ENCODE data around the gene RING1. TPM values are rescaled to one million over a fixed set of nuclear protein-coding genes. Genes with fewer than 3 reads are reported as not detected.

RING1 gene
- total RNA-seq, 1 experiment from 2014 or later, result 31.0 TPM

DNA sequence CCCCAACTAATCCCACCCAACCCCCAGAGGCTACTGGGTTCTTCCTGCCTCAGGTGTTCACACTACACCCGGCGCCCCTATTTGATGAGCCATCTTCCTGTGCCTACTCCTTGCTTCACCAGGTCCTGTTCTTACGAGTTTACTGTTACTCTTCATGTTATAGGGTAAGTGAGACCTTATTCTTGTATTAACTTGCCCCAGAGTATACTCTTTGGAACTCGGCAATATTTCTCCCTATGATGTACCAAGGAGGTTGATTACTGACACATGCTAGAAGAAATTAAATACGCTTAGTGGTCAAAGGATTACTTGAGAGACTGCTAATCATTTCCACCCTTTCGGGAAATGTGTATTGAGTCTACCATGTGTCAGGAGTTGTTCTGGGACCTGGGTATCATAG is 8.9 kb downstream of the RING1 start:
- no peak overlapping the region; a peak in 2 of 7 replicates for H3K27ac Mint-ChIP-seq
- H3K4me2 ChIP-seq (ENCODE audit: insufficient read depth, insufficient read length, low read length), result no peak overlapping the region
- no peaks in the 10 kb centered on the region for H3K4me1 ChIP-seq (ENCODE audit: insufficient read depth, low read length)
- no peak for DNase-seq
- no peak overlapping the region for H4K91ac ChIP-seq (ENCODE audit: insufficient read length, low read depth, low read length)
- no peak overlapping the region for H3K14ac ChIP-seq (ENCODE audit: insufficient read depth, low read length)
- peak overlapping the region in 1 of 2 experiments; percentile 26; a peak in 1 of 5 replicates for H3K4me3 Mint-ChIP-seq
- H3K9ac ChIP-seq (ENCODE audit: extremely low read depth, insufficient read length, low read length), result no peak overlapping the region
- no peak overlapping the region for H3K4ac ChIP-seq (ENCODE audit: low read depth, low read length)
- peaks cover 11% of the 10 kb centered on the region for H3K23me2 ChIP-seq (ENCODE audit: insufficient read length, low read depth, low read length, poor library complexity, severe bottlenecking)
- H3K27me3 ChIP-seq (ENCODE audit: insufficient read depth, low read length), result peaks cover 59% of the 10 kb centered on the region
- no peak overlapping the region for H3K18ac ChIP-seq (ENCODE audit: insufficient read length, low read depth, low read length)
- H2BK5ac ChIP-seq (ENCODE audit: insufficient read length, low read length), result no peak overlapping the region
- H2BK120ac ChIP-seq (ENCODE audit: low read depth, low read length, poor library complexity, severe bottlenecking), result no peak overlapping the region
- no peak overlapping the region for H3K23ac ChIP-seq (ENCODE audit: insufficient read length, low read depth, low read length)
- H3K36me3 Mint-ChIP-seq (ENCODE audit: insufficient read depth in 1 of 3, low read depth in 3 of 3), result peaks cover 0 to 2% (median 0%) of the 10 kb centered on the region in 3 experiments; a peak in 3 of 7 replicates
- no peak overlapping the region for H2BK20ac ChIP-seq (ENCODE audit: low read depth, low read length, poor library complexity, severe bottlenecking)
- H3K79me2 ChIP-seq (ENCODE audit: insufficient read depth, low read length), result no peaks in the 10 kb centered on the region
- H3T11ph ChIP-seq (ENCODE audit: low read length), result no peak overlapping the region
- H2BK15ac ChIP-seq (ENCODE audit: low read depth, low read length), result no peak overlapping the region
- H2AFZ ChIP-seq (ENCODE audit: low read length), result no peak overlapping the region
- H3K27me3 Mint-ChIP-seq (ENCODE audit: low read depth), result peaks cover 100% of the 10 kb centered on the region
- no CpG with 5 or more reads among the region's 6 CpGs for WGBS (ENCODE audit: extremely low coverage, insufficient read length, low lambda C conversion rate)
- H3K4me1 Mint-ChIP-seq, result peaks cover 28 to 33% of the 10 kb centered on the region in 2 experiments
- TF ChIP-seq, protein P1, sequence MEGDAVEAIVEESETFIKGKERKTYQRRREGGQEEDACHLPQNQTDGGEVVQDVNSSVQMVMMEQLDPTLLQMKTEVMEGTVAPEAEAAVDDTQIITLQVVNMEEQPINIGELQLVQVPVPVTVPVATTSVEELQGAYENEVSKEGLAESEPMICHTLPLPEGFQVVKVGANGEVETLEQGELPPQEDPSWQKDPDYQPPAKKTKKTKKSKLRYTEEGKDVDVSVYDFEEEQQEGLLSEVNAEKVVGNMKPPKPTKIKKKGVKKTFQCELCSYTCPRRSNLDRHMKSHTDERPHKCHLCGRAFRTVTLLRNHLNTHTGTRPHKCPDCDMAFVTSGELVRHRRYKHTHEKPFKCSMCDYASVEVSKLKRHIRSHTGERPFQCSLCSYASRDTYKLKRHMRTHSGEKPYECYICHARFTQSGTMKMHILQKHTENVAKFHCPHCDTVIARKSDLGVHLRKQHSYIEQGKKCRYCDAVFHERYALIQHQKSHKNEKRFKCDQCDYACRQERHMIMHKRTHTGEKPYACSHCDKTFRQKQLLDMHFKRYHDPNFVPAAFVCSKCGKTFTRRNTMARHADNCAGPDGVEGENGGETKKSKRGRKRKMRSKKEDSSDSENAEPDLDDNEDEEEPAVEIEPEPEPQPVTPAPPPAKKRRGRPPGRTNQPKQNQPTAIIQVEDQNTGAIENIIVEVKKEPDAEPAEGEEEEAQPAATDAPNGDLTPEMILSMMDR (conservative IDR thresholded peaks at IDR 0.05), result no peak
- H4K8ac ChIP-seq (replicated peaks; ENCODE audit: insufficient read length, low read depth, low read length), result no peak overlapping the region
- no peaks in the 10 kb centered on the region for H3K9me3 ChIP-seq (ENCODE audit: control insufficient read depth, low read depth, low read length)
- peaks cover 0 to 7% of the 10 kb centered on the region in 2 experiments; a peak in 2 of 5 replicates for H3K9me3 Mint-ChIP-seq
- no peak overlapping the region for H3K56ac ChIP-seq (ENCODE audit: insufficient read length, low read depth, low read length)
- H2AK5ac ChIP-seq (ENCODE audit: insufficient read length, low read length), result no peak overlapping the region
- no peak overlapping the region for H4K5ac ChIP-seq (ENCODE audit: insufficient read length, low read depth, low read length)
- H3K79me1 ChIP-seq (ENCODE audit: insufficient read depth, low read depth, low read length, poor library complexity, severe bottlenecking), result no peaks in the 10 kb centered on the region
- H2BK12ac ChIP-seq (ENCODE audit: insufficient read length, low read depth, low read length), result no peak overlapping the region
- no peaks in the 10 kb centered on the region for H4K20me1 ChIP-seq (ENCODE audit: control insufficient read depth, insufficient read depth, insufficient read length)
- H3K27ac ChIP-seq (ENCODE audit: insufficient read length, low read depth, low read length), result no peak overlapping the region
